ENCODE results near the gene TMEM183A.

- TF ChIP-seq POLR2A (IDR thresholded peaks at IDR 0.05) = no peak
- TF ChIP-seq, protein P1, sequence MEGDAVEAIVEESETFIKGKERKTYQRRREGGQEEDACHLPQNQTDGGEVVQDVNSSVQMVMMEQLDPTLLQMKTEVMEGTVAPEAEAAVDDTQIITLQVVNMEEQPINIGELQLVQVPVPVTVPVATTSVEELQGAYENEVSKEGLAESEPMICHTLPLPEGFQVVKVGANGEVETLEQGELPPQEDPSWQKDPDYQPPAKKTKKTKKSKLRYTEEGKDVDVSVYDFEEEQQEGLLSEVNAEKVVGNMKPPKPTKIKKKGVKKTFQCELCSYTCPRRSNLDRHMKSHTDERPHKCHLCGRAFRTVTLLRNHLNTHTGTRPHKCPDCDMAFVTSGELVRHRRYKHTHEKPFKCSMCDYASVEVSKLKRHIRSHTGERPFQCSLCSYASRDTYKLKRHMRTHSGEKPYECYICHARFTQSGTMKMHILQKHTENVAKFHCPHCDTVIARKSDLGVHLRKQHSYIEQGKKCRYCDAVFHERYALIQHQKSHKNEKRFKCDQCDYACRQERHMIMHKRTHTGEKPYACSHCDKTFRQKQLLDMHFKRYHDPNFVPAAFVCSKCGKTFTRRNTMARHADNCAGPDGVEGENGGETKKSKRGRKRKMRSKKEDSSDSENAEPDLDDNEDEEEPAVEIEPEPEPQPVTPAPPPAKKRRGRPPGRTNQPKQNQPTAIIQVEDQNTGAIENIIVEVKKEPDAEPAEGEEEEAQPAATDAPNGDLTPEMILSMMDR (IDR thresholded peaks at IDR 0.05 in 4 of 5, conservative IDR thresholded peaks at IDR 0.05 in 1 of 5) = no peak
Observed at GRCh38 chr1:202974856-202975255, 32.3 kb upstream of the TMEM183A start.
